Epidermal melanocyte (primary cell): ENCODE measurements around the gene TBC1D17.
"Not testable (repeated sequence)": the region's sequence is repeated elsewhere in the genome, so short reads cannot be mapped to it uniquely, and the experiment has no call there.

Experiments used
- DNase-seq: peaks from one replicate; pipeline ENCODE4 v3.0.0; 2011; ENCODE audit warnings: low spot score; ENCODE audit not compliant: insufficient read length

The TBC1D17 gene

DNA sequence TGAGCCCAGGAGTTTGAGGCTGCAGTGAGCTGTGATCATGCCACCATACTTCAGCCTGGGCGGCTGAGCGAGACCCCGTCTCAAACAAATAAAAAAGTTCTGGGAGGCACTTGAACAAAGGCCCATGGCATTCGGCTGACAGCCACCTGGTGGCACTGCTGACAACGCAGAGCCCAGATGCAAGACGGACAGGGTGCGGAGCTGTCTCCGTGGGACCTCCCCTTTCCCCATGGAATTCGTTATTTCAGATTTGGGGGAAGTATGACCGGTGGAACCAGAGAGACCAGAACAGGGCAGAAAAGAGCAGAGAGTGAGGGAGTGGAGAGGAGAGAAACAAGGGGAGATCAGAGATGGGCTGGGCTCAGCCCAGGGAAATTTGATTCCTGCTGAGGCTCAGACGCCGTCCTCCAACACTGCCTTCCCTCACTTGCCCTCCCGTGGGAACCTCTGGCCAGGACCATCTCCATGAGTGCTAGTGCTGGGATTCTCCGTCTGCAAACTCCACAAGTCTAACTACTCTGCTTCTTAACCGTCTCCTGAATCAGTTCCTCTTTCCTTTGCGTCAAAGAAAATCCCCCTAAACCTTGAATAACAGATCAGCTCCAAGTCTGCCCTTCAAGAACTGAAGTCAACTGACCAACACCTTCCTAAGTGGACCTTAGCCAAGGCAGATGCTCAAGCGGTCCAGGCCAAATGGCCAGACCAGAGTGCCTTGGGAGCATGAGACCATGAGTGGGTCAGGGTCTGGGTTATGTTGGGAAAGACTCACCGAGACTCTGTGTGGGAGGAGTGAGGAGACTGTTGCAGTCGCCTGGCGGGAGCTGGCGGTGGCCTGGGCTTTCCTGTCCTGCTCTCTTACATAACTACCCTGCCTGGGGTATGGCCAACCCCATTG, 39.6 kb downstream of the TBC1D17 start:
- no peak for DNase-seq

DNA sequence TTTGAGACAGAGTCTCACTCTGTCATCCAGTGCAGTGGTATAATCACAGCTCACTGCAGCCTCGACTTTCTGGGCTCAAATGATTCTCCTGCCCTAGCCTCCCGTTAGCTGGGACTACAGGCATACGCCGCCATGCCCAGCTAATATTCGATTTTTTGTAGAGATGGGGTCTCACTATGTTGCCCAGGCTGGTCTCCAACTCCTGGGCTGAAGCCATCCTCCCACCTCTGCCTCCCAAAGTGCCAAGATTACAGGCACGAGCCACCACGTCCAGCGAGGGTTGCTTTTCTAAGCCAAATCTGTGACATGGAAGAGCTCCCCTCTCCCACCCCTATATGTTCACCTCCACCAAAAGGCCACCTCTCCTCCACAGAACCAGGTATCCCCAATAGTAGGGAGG, 40.6 kb downstream of the TBC1D17 start:
- DNase-seq, result no peak

DNA sequence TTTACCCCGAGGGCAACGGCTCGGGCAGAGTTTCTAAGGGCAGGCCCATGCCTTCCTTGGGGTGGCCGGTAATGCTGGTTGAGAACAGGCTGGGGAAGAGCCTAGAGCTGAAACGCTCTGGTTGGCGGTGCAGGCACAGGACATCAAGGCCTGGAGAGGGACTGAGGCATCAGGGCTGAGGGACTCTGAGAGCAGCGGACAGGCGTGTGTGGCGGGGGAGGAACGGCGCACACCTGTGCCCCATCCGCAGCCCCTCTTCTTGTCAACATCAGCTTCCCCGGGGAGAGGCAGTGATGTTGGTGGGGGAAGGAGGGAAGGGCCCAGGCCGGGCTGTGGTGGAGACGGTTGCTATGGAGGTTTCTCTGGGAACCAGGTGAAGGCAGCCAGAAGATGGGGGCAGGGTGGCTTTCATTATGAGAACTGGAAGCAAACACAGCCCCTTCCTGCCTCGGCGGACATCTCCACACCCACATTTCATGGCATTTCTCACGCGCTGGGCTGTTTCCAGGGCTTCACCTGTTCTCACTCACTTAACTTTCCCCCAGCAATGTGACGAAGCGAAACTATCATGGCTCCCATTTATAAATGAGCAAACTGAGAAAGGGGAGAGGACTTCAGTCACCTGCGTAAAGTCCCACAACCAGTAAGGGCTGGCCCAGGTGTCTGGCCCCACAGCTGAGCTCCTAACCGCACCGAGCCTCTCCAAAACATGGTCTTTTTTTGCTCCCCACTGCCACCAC, 43.3 kb downstream of the TBC1D17 start:
- no peak for DNase-seq

DNA sequence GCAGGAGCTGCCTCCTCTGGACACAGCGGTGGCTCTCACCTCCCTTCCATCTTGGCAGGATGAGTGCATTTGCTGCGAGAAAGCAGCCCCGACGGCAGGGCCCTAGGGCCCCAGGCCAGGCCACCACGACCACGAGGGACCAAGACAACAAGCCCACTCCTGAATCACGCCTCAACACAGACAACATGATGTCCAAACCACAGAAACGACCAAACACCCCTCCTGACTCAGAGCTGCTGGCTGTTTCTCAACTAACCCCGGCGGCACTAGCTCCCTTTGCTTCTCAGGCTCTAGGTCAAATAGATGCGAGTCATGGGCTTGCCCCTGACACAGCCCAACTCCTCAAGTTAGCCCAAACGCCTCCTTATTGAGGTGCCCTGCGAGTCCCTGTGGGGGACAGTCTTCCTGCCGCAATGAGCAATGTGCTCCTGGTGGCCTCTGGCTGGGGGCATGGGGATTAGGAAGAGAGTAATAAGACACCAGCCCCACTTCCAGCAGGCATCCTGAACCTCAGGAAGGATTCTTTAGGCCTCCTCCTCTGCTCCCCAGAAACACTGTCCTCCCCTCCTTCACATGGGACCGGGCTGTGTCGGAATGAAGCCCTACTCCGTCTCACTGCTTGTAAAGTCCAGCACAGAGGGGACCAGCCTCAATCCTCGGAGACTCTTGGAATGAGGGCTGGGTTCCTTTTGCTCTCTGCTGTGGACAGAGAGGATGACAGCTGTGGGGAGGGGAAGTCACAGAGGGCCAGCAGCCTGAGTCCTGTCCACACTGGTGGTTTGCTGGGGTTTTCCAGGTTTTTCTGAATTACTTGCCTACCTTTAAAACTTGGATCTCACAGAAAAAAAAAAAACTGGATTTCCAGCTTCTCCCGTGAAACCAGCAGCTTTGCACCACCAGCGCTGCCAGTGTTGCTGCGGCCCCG, 44.6 kb downstream of the TBC1D17 start:
- no peak for DNase-seq

DNA sequence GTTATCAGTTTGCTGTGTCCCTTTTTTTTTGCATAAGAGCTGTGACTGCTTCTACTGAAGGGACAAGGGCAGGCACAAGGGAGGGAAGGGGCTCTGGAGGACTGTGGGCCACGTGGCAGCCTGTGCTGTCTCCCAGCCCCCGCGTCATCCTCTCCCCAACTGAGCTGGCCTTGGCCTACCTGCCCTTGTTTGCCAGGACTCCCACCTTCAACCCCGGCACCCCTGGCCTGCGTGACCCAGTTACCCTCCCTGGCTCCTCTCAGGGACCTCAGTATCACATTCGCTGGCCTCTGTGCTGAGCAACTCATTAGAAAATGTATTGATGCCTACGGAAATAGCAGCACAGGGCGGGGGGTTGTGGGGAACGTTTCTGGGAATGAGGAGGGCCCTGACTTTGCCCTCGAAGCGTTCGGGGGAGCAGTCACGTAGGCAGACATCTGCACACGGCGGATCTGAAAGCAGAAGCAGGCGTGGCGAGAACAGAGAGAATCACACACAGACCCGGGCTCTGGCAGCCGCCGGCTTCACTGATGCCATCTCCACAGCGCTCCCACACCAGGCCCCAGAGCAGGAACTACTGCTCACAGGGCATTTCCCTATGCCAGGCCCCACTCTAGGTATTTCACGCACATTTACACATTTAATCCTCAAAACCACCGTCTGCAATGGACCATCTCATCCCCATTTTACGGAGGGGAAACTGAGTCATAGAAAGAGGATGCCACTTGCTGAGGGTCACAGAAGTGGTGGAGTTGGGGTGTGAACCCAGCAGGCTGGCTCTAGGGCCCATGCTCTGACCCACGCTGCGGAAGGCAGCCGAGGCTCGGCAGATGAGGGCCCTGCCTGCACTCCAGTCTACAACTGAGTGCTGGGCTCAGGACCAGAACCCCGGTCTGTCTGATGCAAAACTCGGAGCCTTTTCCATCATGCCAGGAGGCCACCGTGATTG, 45.8 kb downstream of the TBC1D17 start:
- no peak for DNase-seq

DNA sequence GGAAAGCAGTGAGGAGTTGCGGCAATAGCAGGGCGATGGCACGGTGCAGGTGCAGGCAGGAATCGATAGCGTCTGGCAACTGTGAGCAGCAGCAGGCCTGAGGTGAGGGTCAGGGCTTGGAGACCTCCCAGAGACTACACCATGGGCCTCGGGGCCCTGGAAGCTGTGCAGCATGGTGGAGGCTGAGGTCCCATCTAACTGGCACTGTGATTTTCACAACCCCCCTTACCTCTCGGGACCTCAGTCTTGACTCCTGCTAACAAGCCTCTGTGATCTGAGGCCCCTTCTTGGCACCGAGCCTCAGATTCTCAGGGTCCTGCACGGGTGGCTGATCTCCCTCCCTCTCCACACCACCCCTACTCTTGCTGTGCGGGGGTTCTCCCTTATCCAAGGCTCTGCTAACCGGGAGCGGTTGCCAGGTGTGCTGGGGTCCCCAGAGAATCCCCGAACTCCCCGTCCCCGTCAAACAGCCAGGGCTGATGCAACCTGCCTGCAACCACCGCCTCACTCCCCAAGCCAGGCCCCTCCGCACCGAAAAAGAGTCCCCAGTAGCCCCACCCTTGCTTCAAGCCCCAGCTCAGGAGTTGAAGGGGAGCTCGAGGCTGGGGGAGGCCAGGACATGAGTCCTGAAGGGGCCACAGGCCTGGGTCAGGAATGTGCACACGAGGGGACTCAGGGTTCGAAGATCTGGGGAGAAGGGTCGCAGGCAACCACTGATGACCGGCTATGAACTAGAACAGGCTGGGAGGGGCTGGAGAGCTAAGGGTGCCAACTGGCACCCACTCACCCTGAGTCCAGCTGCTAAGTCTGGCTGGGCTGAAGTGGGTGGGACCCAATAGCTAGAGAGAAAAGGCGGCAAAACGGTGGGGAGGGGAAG, 46.7 kb downstream of the TBC1D17 start:
- DNase-seq, result no peak

DNA sequence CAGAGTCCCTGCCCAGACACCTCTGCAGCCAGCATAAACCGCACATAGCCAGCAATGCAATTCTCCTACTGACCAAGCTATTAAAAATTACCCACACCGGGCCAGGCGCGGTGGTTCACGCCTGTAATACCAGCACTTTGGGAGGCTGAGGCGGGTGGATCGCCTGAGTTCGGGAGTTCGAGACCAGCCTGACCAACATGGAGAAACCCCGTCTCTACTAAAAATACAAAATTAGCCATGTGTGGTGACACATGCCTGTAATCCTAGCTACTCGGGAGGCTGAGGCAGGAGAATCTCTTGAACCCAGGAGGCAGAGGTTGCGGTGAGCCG, 47.3 kb downstream of the TBC1D17 start:
- not testable (repeated sequence) for DNase-seq

DNA sequence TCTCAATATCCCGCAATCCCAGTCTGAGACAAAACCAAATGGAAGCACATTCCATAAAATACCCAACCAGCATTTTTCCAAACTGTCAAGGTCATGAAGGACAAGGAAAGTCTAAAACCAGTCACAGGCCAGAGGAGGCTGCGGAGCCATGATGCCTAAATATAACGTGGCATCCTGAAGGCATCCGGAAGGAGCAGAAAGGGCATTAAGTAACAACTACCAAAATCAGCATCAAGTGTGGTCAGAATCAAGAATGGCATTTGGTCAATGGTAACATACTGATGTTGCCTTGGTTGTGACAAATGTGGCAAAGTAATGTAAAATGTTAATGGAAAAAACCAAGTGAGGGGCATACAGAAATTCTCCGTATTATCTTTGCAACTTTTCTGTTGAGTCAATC, 48.0 kb downstream of the TBC1D17 start:
- DNase-seq, result no peak

DNA sequence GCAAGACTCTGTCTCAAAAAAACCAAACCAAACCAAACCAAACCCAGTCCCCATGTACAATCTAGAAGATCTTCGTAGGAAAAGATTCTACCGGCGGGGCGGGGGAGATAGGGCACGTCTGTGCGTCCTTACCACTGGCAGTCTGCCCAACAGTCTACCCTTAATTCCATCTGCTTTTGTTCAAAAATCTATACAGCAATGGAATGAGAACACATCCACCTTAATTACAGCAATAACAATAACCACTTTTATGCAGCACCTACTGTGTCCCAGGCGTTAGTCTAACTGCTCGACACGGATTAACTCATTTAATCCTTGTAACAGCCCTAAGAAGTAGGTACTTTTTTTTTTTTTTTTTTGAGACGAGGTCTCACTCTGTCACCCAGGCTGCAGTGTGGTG, 49.0 kb downstream of the TBC1D17 start:
- no peak for DNase-seq

DNA sequence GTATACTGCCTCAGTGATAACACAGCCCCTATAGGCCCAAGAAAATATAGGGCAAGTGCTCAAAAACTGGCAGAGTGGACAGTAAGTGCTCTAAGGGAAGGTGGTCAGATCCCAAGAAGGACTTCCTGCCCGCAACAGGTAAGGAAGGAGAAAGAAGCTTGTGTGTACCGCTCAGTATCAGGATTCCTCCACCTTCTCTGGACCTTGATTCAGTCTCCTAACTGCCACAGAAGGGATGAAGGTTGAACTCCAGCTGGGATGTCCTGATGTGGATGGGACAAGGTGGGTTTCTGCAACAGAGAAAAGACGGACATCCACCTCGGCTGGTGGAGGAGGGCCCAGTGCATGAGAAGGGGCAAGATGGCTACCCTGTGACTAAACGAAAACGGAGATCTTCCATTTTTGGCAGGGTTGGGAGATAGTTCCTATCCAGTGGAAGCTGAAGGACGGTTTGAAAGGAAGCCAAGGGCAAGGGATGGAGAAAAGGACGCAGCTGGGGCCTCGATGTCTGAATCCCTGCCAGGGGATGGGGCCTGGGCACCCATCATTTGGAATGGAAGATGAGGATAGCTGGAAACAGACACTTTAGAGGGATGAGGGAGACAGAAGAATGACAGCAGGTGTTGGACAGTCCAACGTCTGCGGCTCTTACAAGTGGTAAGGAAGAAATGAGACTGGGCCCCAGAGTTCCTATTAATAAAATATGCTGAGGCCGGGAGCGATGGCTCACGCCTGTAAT, 50.2 kb downstream of the TBC1D17 start:
- DNase-seq, result no peak

DNA sequence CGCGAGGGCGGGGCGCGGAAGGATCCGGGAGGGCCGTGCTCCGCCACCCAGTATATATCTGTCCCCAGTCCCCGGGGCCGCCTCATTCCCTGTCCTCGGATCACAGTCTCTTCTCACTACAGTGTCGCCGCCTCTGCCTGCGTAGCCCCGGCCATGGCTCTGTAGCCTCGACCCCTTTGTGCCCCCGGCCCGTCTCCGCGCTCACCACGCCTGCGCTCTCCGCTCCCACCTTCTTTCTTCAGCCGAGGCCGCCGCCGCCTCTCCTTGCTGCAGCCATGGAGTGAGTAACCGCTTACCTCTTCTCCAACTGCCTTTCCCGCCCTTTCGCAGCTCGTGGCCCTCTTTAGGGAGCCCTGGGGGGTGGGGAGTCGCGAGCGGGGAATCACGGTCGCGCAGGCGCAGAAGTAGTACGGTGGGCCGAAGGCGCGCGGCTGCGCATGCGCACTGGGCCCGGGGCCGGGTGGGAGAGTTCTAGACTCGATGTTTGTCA, 51.7 kb downstream of the TBC1D17 start, which contains the start of the genes ATF5 and NUP62:
Gene ATF5, plus strand, starts transcription at position 85 of the 490 bp plus-strand sequence. CDS start 1,646 bp downstream, outside the sequence.
Gene NUP62, minus strand, starts transcription at position 384 of the 490 bp plus-strand sequence. CDS start 19,697 bp downstream, outside the sequence.
- DNase-seq, result peak; percentile 98

DNA sequence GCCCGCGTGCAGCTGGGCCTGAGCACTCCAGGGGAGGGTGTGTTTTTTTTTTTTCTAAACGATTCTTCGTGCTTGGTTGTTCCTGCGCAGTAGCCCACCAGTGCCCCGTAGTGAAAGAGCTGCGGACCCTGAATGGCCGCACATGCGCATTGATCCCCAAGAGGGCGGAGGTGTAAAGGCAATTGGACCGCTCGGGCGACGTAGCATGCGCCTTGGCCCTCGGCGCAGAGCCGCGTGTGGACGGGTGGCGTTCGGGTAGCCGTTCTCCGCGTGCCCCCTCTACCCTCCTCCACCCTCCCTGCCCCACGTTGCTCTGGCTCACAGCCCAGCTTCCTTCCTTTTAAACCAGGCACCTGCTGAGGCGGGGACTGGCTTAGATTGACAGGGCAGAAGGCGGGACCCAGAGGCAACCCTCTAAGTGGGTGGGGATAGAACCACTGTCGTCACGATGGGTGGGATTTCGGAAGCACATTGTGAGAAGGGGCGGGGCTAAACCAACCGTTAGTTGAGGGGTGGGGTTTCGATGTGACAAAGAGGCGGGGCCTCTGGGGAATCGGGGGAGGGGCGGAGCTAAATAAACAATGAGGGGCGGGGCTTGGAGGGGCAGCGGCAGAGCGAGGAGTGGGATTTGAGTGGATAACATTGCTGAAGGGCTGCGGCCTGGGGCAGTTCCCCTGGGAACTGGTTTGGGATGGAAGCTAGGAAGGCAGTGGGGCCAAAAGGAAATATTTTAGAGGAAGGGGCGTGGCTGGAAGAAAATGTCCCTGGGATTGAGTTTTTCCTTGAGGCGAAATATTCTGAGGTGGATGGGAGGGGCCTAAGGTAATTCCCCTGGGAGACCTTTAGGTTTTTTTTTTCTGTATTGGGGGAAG, 52.3 kb downstream of the TBC1D17 start:
- peak; percentile 95 for DNase-seq

DNA sequence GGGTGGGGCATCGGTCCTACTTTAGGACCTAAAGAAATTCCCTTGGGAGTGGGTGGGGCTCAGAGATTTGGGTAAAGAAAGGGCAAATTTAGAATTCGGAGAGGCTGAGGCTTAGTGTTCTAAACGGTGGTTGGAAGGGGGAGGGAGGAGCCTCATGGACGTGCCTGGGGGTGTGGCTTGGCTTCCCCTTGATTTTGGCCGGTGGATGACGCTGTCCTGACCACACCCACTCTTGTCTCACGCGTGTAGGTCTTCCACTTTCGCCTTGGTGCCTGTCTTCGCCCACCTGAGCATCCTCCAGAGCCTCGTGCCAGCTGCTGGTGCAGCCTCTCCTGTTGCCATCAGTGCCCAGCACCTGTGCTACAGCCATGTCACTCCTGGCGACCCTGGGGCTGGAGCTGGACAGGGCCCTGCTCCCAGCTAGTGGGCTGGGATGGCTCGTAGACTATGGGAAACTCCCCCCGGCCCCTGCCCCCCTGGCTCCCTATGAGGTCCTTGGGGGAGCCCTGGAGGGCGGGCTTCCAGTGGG, 53.0 kb downstream of the TBC1D17 start:
- DNase-seq, result no peak

DNA sequence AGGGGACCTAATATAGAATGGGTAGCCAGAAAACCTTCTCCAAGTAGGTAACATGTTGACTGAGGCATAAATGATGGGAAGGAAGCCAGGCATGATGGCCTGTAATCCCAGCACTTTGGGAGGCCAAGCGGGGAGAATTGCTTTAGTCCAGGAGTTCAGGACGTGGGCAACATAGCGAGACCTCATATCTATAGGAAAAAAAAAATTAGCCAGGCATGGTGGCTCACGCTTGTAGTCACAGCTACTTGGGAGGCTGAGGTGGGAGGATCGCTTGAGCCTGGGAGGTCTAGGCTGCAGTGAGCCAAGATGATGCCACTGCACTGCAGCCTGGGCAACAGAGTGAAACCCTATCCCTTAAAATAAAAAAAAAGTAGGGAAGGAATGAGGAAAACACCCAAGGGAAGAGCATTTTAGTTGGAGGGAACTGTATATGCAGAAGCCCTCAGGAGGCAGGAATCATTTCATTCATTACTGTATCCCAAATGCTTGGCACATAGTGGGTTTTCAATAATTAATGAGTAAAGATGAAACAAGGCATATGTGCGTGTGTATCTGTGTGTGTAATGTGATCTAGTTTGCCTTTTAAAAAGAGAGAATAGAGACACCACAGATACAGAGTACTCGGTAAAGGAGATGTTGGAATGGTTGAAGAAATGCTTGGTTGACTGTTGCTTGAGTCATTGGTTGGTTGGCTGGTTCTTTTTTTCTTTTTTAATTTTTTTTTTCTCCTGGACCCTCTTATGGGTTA, 54.0 kb downstream of the TBC1D17 start:
- DNase-seq, result no peak

DNA sequence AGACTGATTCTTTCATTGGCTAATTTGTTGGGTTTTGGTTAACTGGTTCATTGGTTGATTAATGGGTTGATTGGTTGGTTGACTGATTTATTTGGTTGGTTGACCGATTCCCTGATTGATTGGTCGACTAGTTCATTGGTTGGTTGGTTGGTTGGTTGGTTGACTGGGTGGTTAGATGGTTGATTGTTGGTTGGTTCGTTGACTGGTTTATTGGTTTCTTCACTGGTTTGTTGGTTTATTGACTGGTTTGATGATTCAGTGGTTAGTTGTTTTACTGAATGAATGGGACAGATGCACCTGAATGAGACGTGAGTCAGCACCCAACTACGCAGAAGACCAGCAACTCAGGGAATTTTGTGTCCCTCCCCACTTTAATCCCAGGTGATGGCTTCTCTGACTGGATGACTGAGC, 54.5 kb downstream of the TBC1D17 start:
- DNase-seq, result no peak

DNA sequence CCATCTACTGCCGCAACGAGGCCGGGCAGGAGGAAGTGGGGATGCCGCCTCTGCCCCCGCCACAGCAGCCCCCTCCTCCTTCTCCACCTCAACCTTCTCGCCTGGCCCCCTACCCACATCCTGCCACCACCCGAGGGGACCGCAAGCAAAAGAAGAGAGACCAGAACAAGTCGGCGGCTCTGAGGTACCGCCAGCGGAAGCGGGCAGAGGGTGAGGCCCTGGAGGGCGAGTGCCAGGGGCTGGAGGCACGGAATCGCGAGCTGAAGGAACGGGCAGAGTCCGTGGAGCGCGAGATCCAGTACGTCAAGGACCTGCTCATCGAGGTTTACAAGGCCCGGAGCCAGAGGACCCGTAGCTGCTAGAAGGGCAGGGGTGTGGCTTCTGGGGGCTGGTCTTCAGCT, 55.2 kb downstream of the TBC1D17 start:
- no peak for DNase-seq
